Activated CD8-positive, alpha-beta memory T cell treated with anti-CD3 and anti-CD28 coated beads for 48 hours (primary cell): Measurements from ENCODE around the gene CFAP52.
A peak's percentile ranks its signal among the peaks of the same experiment; 100 is the strongest.
"Not testable (repeated sequence)": the region's sequence is repeated elsewhere in the genome, so short reads cannot be mapped to it uniquely, and the experiment has no call there.

Experiments used
- DNase-seq, 3 experiments: peaks; one replicate each; pipeline ENCODE4 v3.0.0-alpha.2; 2020; ENCODE audit warnings: low read depth in 2 of 3, low spot score in 2 of 3

CFAP52 gene

GRCh38 chr17:9576521-9577372 lies at the start of gene CFAP52:
TSS of gene CFAP52 (plus strand) at chr17:9576642. CDS start at chr17:9576696, 54 bp downstream.
- peak; percentile 42 to 48 (median 47) for DNase-seq

GRCh38 chr17:9527788-9528187 lies 48.7 kb upstream of the CFAP52 start:
- no peak for DNase-seq

GRCh38 chr17:9529033-9529700 lies 47.3 kb upstream of the CFAP52 start:
- DNase-seq, result no peak

- DNase-seq, result no peak
These were observed 45.4 kb upstream of the CFAP52 start for GRCh38 chr17:9531034-9531433.

GRCh38 chr17:9532715-9533114 lies 43.7 kb upstream of the CFAP52 start:
- no peak for DNase-seq

GRCh38 chr17:9533441-9533840 lies 43.0 kb upstream of the CFAP52 start:
- no peak for DNase-seq

- no peak for DNase-seq
These were observed 40.4 kb upstream of the CFAP52 start for GRCh38 chr17:9536061-9536460.

- no peak for DNase-seq
These were observed 39.2 kb upstream of the CFAP52 start for GRCh38 chr17:9537177-9537776.

- DNase-seq, result no peak
These were observed 37.8 kb upstream of the CFAP52 start for GRCh38 chr17:9538626-9539025.

- no peak for DNase-seq
These were observed 34.7 kb upstream of the CFAP52 start for GRCh38 chr17:9541718-9542117.

- DNase-seq, result no peak
These were observed 32.2 kb upstream of the CFAP52 start for GRCh38 chr17:9544221-9544620.

GRCh38 chr17:9549215-9549614 lies 27.2 kb upstream of the CFAP52 start:
- DNase-seq, result no peak

GRCh38 chr17:9553181-9553580 lies 23.3 kb upstream of the CFAP52 start:
- no peak for DNase-seq

GRCh38 chr17:9553596-9553995 lies 22.8 kb upstream of the CFAP52 start:
- no peak for DNase-seq

GRCh38 chr17:9554715-9555114 lies 21.7 kb upstream of the CFAP52 start:
- not testable (repeated sequence) for DNase-seq

GRCh38 chr17:9557161-9557755 lies 19.2 kb upstream of the CFAP52 start:
- DNase-seq, result no peak

- no peak for DNase-seq
These were observed 18.6 kb upstream of the CFAP52 start for GRCh38 chr17:9557857-9558256.

- DNase-seq, result no peak
These were observed 12.3 kb upstream of the CFAP52 start for GRCh38 chr17:9564104-9564503.

- no peak for DNase-seq
These were observed 10.4 kb upstream of the CFAP52 start for GRCh38 chr17:9566067-9566466.

- not testable (repeated sequence) for DNase-seq
These were observed 9.7 kb upstream of the CFAP52 start for GRCh38 chr17:9566739-9567138.

GRCh38 chr17:9568004-9568403 lies 8.4 kb upstream of the CFAP52 start:
- no peak for DNase-seq
